ENCODE measurements around the gene SYNDIG1. TPM values are rescaled to one million over a fixed set of nuclear protein-coding genes. Genes with fewer than 3 reads are reported as not detected.

The SYNDIG1 gene
- total and polyA plus RNA-seq, 2 donors (not counting 1 experiment from before 2014, with no cell fraction given), result not detected

DNA sequence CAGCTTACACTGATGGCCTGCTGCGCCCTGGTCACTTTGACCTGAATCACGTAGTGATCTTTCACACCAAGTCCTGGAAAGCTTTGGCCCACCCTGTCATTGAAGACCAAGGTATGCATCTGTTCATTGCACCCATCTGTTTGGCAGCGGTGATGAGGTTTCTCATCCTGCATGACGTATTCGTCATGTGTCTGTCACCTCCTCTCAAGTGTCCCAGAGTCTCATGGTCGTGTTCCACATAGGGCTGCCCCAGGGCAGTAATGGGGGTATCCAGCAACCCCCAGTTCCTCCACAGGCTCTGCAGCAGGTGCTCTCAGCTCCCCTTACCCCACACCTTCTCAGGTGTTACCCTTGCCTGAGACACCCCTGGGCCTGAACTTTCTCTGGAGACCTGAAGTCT, 104.1 kb downstream of the SYNDIG1 start:
- Histone ChIP-seq H4K20me1 (ENCODE audit: control insufficient read depth, insufficient read depth, low read length, poor library complexity, severe bottlenecking) (no peaks in the 10 kb centered on the region), H2AFZ (ENCODE audit: insufficient read depth, low read depth, low read length, poor library complexity, severe bottlenecking) (no peak overlapping the region), H3K4me1 (ENCODE audit: control insufficient read depth in 2 of 2, insufficient read depth in 2 of 2, low read length in 2 of 2) (peaks cover 3 to 8% of the 10 kb centered on the region in 2 donors), H3K9me3 (ENCODE audit: control extremely low read depth in 1 of 3, control insufficient read depth in 2 of 3, insufficient read depth in 1 of 3, low read length in 2 of 3) (no peaks in the 10 kb centered on the region), H3K4me3 (ENCODE audit: control extremely low read depth in 1 of 5, extremely low read depth in 1 of 5, insufficient read depth in 1 of 5, low read depth in 2 of 5, low read length in 4 of 5) (no peak overlapping the region), H3K27me3 (replicated peaks in 1 of 4; ENCODE audit: control extremely low read depth in 1 of 4, control insufficient read depth in 3 of 4, insufficient read depth in 4 of 4, low read length in 3 of 4) (no peaks in the 10 kb centered on the region), H3K4me2 (replicated peaks; ENCODE audit: low read depth, low read length, poor library complexity, severe bottlenecking) (no peak overlapping the region), H3K79me2 (ENCODE audit: control insufficient read depth, insufficient read depth, low read length) (no peaks in the 10 kb centered on the region), H3K36me3 (replicated peaks in 1 of 2; ENCODE audit: control extremely low read depth in 1 of 2, control insufficient read depth in 1 of 2, extremely low read depth in 1 of 2, insufficient read depth in 2 of 2, low read length in 1 of 2) (no peaks in the 10 kb centered on the region), H3K9ac (ENCODE audit: low read length) (no peak overlapping the region), H3K27ac (ENCODE audit: low read length in 2 of 2) (no peak overlapping the region)
- Mint-ChIP-seq H3K4me1 (peaks cover 18% of the 10 kb centered on the region), H3K27me3 (no peaks in the 10 kb centered on the region), H3K4me3 (no peak overlapping the region), H3K27ac (no peak overlapping the region), H3K9me3 (ENCODE audit: insufficient read depth) (no peaks in the 10 kb centered on the region)
- CTCF ChIA-PET, result no interaction called here
- POLR2A ChIA-PET, result no interaction called here
- intact Hi-C loops (cut with micrococcal nuclease), result no loop called here
- TF ChIP-seq, protein P1, sequence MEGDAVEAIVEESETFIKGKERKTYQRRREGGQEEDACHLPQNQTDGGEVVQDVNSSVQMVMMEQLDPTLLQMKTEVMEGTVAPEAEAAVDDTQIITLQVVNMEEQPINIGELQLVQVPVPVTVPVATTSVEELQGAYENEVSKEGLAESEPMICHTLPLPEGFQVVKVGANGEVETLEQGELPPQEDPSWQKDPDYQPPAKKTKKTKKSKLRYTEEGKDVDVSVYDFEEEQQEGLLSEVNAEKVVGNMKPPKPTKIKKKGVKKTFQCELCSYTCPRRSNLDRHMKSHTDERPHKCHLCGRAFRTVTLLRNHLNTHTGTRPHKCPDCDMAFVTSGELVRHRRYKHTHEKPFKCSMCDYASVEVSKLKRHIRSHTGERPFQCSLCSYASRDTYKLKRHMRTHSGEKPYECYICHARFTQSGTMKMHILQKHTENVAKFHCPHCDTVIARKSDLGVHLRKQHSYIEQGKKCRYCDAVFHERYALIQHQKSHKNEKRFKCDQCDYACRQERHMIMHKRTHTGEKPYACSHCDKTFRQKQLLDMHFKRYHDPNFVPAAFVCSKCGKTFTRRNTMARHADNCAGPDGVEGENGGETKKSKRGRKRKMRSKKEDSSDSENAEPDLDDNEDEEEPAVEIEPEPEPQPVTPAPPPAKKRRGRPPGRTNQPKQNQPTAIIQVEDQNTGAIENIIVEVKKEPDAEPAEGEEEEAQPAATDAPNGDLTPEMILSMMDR (IDR thresholded peaks at IDR 0.05), result no peak
- no peak for TF ChIP-seq EZH2 (IDR thresholded peaks at IDR 0.05; ENCODE audit: borderline replicate concordance, insufficient read depth, low read depth, low read length, poor library complexity, severe bottlenecking)
- WGBS (ENCODE audit: insufficient coverage), result 93% methylated on average over 6 of the region's 6 CpGs
- no peak for DNase-seq
- ATAC-seq (ENCODE audit: low read depth), result no peak

DNA sequence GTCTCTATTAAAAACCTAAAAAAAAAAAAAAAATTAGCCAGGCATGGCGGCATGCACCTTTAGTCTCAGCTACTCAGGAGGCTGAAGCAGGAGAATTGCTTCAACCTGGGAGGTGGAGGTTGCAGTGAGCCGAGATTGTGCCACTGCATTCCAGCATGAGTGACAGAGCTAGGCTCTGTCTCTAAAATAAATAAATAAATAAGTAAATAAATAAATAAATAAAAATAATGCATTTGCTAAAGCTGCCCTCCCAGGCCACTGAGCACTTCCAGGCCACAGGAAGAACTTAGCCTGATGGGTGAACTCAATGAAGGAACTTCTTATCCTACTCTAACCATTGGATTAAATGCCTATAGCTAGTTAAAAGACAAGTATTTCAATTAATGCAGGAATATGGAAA, 104.9 kb downstream of the SYNDIG1 start:
- ChIA-PET POLR2A (no interaction called here), CTCF (no interaction called here)
- Mint-ChIP-seq H3K4me1 (peaks cover 18% of the 10 kb centered on the region), H3K4me3 (no peak overlapping the region), H3K27me3 (no peaks in the 10 kb centered on the region), H3K27ac (no peak overlapping the region), H3K9me3 (ENCODE audit: insufficient read depth) (no peaks in the 10 kb centered on the region)
- intact Hi-C loops (cut with micrococcal nuclease), result no loop called here
- no peak for ATAC-seq (ENCODE audit: low read depth)
- DNase-seq, result no peak
- Histone ChIP-seq H3K27ac (ENCODE audit: low read length in 2 of 2) (no peak overlapping the region), H3K4me3 (ENCODE audit: control extremely low read depth in 1 of 5, extremely low read depth in 1 of 5, insufficient read depth in 1 of 5, low read depth in 2 of 5, low read length in 4 of 5) (no peak overlapping the region), H3K79me2 (ENCODE audit: control insufficient read depth, insufficient read depth, low read length) (no peaks in the 10 kb centered on the region), H3K9me3 (ENCODE audit: control extremely low read depth in 1 of 3, control insufficient read depth in 2 of 3, insufficient read depth in 1 of 3, low read length in 2 of 3) (no peaks in the 10 kb centered on the region), H3K36me3 (replicated peaks in 1 of 2; ENCODE audit: control extremely low read depth in 1 of 2, control insufficient read depth in 1 of 2, extremely low read depth in 1 of 2, insufficient read depth in 2 of 2, low read length in 1 of 2) (no peaks in the 10 kb centered on the region), H2AFZ (ENCODE audit: insufficient read depth, low read depth, low read length, poor library complexity, severe bottlenecking) (no peak overlapping the region), H4K20me1 (ENCODE audit: control insufficient read depth, insufficient read depth, low read length, poor library complexity, severe bottlenecking) (no peaks in the 10 kb centered on the region), H3K9ac (ENCODE audit: low read length) (no peak overlapping the region), H3K27me3 (replicated peaks in 1 of 4; ENCODE audit: control extremely low read depth in 1 of 4, control insufficient read depth in 3 of 4, insufficient read depth in 4 of 4, low read length in 3 of 4) (no peaks in the 10 kb centered on the region), H3K4me1 (ENCODE audit: control insufficient read depth in 2 of 2, insufficient read depth in 2 of 2, low read length in 2 of 2) (peaks cover 3 to 8% of the 10 kb centered on the region in 2 donors), H3K4me2 (replicated peaks; ENCODE audit: low read depth, low read length, poor library complexity, severe bottlenecking) (no peak overlapping the region)
- no CpG with 5 or more reads among the region's 2 CpGs for WGBS (ENCODE audit: insufficient coverage)
- TF ChIP-seq, protein P1 (IDR thresholded peaks at IDR 0.05), result no peak
- no peak for TF ChIP-seq EZH2 (IDR thresholded peaks at IDR 0.05; ENCODE audit: borderline replicate concordance, insufficient read depth, low read depth, low read length, poor library complexity, severe bottlenecking)
